Liver (tissue), 9 donors: ENCODE results near the gene SMARCE1. TPM values are rescaled to one million over a fixed set of nuclear protein-coding genes. Genes with fewer than 3 reads are reported as not detected.

ENCODE experiments used
- DNase-seq: peaks from one replicate; pipeline ENCODE4 v3.0.0-alpha.2; 2017; ENCODE audit warnings: low spot score
- H3K27ac ChIP-seq, 2 donors: one replicate each; pipeline ENCODE4 v1.7.0; 2013; ENCODE audit warnings: inconsistent platforms in 2 of 2, low read length in 2 of 2, control low read depth in 1 of 2, low read depth in 1 of 2, mild to moderate bottlenecking in 1 of 2
- H3K27me3 ChIP-seq, 4 donors: one replicate each; pipeline versions ENCODE4 v1.6.1 to v1.7.0; 2013; ENCODE audit warnings: low read length in 3 of 4, inconsistent platforms in 1 of 4, mild to moderate bottlenecking in 1 of 4, moderate library complexity in 1 of 4; ENCODE audit not compliant: control insufficient read depth in 4 of 4, insufficient read depth in 4 of 4
- H3K36me3 ChIP-seq, 4 donors: one replicate each; pipeline versions ENCODE4 v1.6.1 to v1.7.0; 2013; ENCODE audit warnings: low read length in 3 of 4, mild to moderate bottlenecking in 3 of 4, low read depth in 1 of 4, moderate library complexity in 1 of 4; ENCODE audit not compliant: control insufficient read depth in 4 of 4, insufficient read depth in 3 of 4
- H3K4me1 ChIP-seq, 4 donors: one replicate each; pipeline versions ENCODE4 v1.6.1 to v1.7.0; 2013; ENCODE audit warnings: low read length in 3 of 4, mild to moderate bottlenecking in 3 of 4, moderate library complexity in 1 of 4; ENCODE audit not compliant: control insufficient read depth in 4 of 4, insufficient read depth in 4 of 4
- H3K4me3 ChIP-seq, 3 donors: one replicate each; pipeline versions ENCODE4 v1.6.1 to v1.7.0; 2013; ENCODE audit warnings: low read length in 3 of 3, control low read depth in 1 of 3, low read depth in 1 of 3, mild to moderate bottlenecking in 1 of 3
- H3K9ac ChIP-seq, 2 donors: one replicate each; pipeline ENCODE4 v1.7.0; 2013; ENCODE audit warnings: low read length in 2 of 2, mild to moderate bottlenecking in 2 of 2, moderate library complexity in 2 of 2, control low read depth in 1 of 2, low read depth in 1 of 2
- H3K9me3 ChIP-seq, 4 donors: one replicate each; pipeline versions ENCODE4 v1.6.1 to v1.7.0; 2013; ENCODE audit warnings: low read length in 3 of 4; ENCODE audit not compliant: control insufficient read depth in 4 of 4
- ATF3 ChIP-seq: IDR thresholded peaks from 2 replicates; pipeline ENCODE4 v1.6.1; 2016; ENCODE audit warnings: antibody characterized with exemption
- CTCF ChIP-seq: fragments of 150-350 bp; IDR thresholded peaks from 2 replicates; pipeline ENCODE4 v1.5.1; 2017; ENCODE audit warnings: improper control_type of control experiment, low read depth, low read length; ENCODE audit not compliant: missing input control
- EGR1 ChIP-seq, 2 donors: IDR thresholded peaks; 2 replicates each; pipeline ENCODE4 v1.6.1; 2016 to 2018; ENCODE audit warnings: antibody characterized with exemption in 2 of 2, low read depth in 2 of 2
- FOXA2 ChIP-seq: IDR thresholded peaks from 2 replicates; pipeline ENCODE4 v1.6.1; 2016; ENCODE audit warnings: antibody characterized with exemption
- GABPA ChIP-seq, 2 donors: IDR thresholded peaks in 1 of 2; conservative IDR thresholded peaks in 1 of 2; 2 replicates each; pipeline ENCODE4 v1.6.1; 2016; ENCODE audit warnings: antibody characterized with exemption in 2 of 2, mild to moderate bottlenecking in 1 of 2, moderate library complexity in 1 of 2
- HNF4A ChIP-seq, 2 donors: conservative IDR thresholded peaks; 2 replicates each; pipeline ENCODE4 v1.6.1; 2016; ENCODE audit warnings: antibody characterized with exemption in 2 of 2, mild to moderate bottlenecking in 2 of 2
- HNF4G ChIP-seq: IDR thresholded peaks from 2 replicates; pipeline ENCODE4 v1.6.1; 2016; ENCODE audit warnings: antibody characterized with exemption
- JUND ChIP-seq, 2 donors: IDR thresholded peaks; 2 replicates each; pipeline ENCODE4 v1.6.1; 2016; ENCODE audit warnings: antibody characterized with exemption in 2 of 2
- MAX ChIP-seq: IDR thresholded peaks from 2 replicates; pipeline ENCODE4 v1.6.1; 2016; ENCODE audit warnings: antibody characterized with exemption
- RAD21 ChIP-seq, 2 donors: IDR thresholded peaks; 2 replicates each; pipeline ENCODE4 v1.6.1; 2016; ENCODE audit warnings: antibody characterized with exemption in 2 of 2, mild to moderate bottlenecking in 2 of 2
- REST ChIP-seq: IDR thresholded peaks from 2 replicates; pipeline ENCODE4 v1.6.1; 2016; ENCODE audit warnings: antibody characterized with exemption, mild to moderate bottlenecking
- RXRA ChIP-seq, 2 donors: IDR thresholded peaks; 2 replicates each; pipeline ENCODE4 v1.6.1; 2017 to 2018; ENCODE audit warnings: antibody characterized with exemption in 2 of 2, mild to moderate bottlenecking in 1 of 2
- SP1 ChIP-seq: IDR thresholded peaks from 2 replicates; pipeline ENCODE4 v1.6.1; 2018; ENCODE audit warnings: antibody characterized with exemption, mild to moderate bottlenecking
- TAF1 ChIP-seq: conservative IDR thresholded peaks from 2 replicates; pipeline ENCODE4 v1.6.1; 2016; ENCODE audit warnings: antibody characterized with exemption, mild to moderate bottlenecking
- YY1 ChIP-seq: IDR thresholded peaks from 2 replicates; pipeline ENCODE4 v1.6.1; 2016; ENCODE audit warnings: antibody characterized with exemption, mild to moderate bottlenecking
- ZBTB33 ChIP-seq: IDR thresholded peaks from 2 replicates; pipeline ENCODE4 v1.6.1; 2016; ENCODE audit warnings: antibody characterized with exemption
- WGBS: extraction: QIAGEN DNeasy Blood & Tissue Kit; methylation state at CpG from one replicate; pipeline ENCODE4 v1.1.7; 2013; 5-methylcytosine and 5-hydroxymethylcytosine counted together
- polyA plus RNA-seq, 2 donors: library from polyadenylated mRNA; stranded (reverse) in 1 of 2; unstranded in 1 of 2; fragments of 200-250 nt in 1 of 2; fragments of >200 nt in 1 of 2; fragmentation: Nextera tagmentation in 1 of 2; extraction: Ambion mirVana in 1 of 2; gene quantifications; one replicate each; pipeline versions ENCODE4 v1.2.1 to v1.2.3, GENCODE V29; 2013 to 2015
- total RNA-seq, 2 donors: library from RNA; depleted of rRNA; stranded (reverse); fragments of >200 nt; gene quantifications; one replicate each; pipeline ENCODE4 v1.2.3, GENCODE V29; 2014
- donor health status: healthy.
- donor health status: healthy.
- donor health status: healthy.
- donor health status: healthy.
- donor health status: healthy.

Gene SMARCE1
- total and polyA plus RNA-seq, 4 donors: 25.0 to 40.8 (median 36.3) TPM

- no peaks in the 10 kb centered on the region for H3K27me3 ChIP-seq
- no peak for TF ChIP-seq HNF4G
- TF ChIP-seq TAF1: no peak
- no peak for TF ChIP-seq RXRA (IDR thresholded peaks at IDR 0.05)
- no peak for TF ChIP-seq MAX
- TF ChIP-seq SP1: no peak
- no peak for TF ChIP-seq CTCF
- no peak for TF ChIP-seq RAD21 (IDR thresholded peaks at IDR 0.05)
- TF ChIP-seq ATF3: no peak
- no peak for TF ChIP-seq YY1
- TF ChIP-seq JUND (IDR thresholded peaks at IDR 0.05): no peak
- 60% methylated on average over 2 of the region's 2 CpGs for WGBS
- no peak overlapping the region for H3K4me3 ChIP-seq
- no peaks in the 10 kb centered on the region for H3K4me1 ChIP-seq
- H3K27ac ChIP-seq: no peak overlapping the region
- H3K9me3 ChIP-seq: no peaks in the 10 kb centered on the region
- DNase-seq: no peak
- no peak overlapping the region for H3K9ac ChIP-seq
- H3K36me3 ChIP-seq: peaks cover 13 to 65% (median 52%) of the 10 kb centered on the region in 4 donors
Observed at GRCh38 chr17:40637931-40638330, 9.7 kb downstream of the SMARCE1 start.

GRCh38 chr17:40633871-40634270 is 13.7 kb downstream of the SMARCE1 start:
- no peak overlapping the region for H3K9ac ChIP-seq
- TF ChIP-seq EGR1 (IDR thresholded peaks at IDR 0.05; ENCODE audit: low read depth in 2 of 2) (no peak), REST (no peak), FOXA2 (no peak), RAD21 (IDR thresholded peaks at IDR 0.05) (no peak), ZBTB33 (no peak), SP1 (no peak), JUND (IDR thresholded peaks at IDR 0.05) (no peak), MAX (no peak), ATF3 (no peak), TAF1 (no peak), YY1 (no peak), HNF4G (no peak), HNF4A (conservative IDR thresholded peaks at IDR 0.05) (no peak), GABPA (IDR thresholded peaks at IDR 0.05 in 1 of 2, conservative IDR thresholded peaks at IDR 0.05 in 1 of 2) (no peak), RXRA (IDR thresholded peaks at IDR 0.05) (no peak)
- 88% methylated on average over 1 of the region's 1 CpG for WGBS
- no peaks in the 10 kb centered on the region for H3K4me1 ChIP-seq
- no peaks in the 10 kb centered on the region for H3K9me3 ChIP-seq
- no peaks in the 10 kb centered on the region for H3K27me3 ChIP-seq
- DNase-seq: no peak
- H3K27ac ChIP-seq: no peak overlapping the region
- no peak overlapping the region for H3K4me3 ChIP-seq
- peaks cover 15 to 81% (median 70%) of the 10 kb centered on the region in 4 donors for H3K36me3 ChIP-seq
